GM12864 (cell line): ENCODE data around the gene GALNT2.

Experiments used
- DNase-seq: peaks from one replicate; pipeline ENCODE4 v3.0.0-alpha.2; 2011; ENCODE audit warnings: low read depth
- H3K4me3 ChIP-seq: 2 replicates; pipeline ENCODE4 v1.5.1; 2011; ENCODE audit warnings: mild to moderate bottlenecking, low read depth, low read length, control low read depth
- TF ChIP-seq, protein P1 (sequence below): IDR thresholded peaks from 2 replicates; pipeline ENCODE4 v1.5.1; 2011; ENCODE audit warnings: low read depth, mild to moderate bottlenecking, moderate library complexity, low read length, control low read depth, inconsistent platforms; ENCODE audit errors: missing control alignments

The GALNT2 gene

DNA sequence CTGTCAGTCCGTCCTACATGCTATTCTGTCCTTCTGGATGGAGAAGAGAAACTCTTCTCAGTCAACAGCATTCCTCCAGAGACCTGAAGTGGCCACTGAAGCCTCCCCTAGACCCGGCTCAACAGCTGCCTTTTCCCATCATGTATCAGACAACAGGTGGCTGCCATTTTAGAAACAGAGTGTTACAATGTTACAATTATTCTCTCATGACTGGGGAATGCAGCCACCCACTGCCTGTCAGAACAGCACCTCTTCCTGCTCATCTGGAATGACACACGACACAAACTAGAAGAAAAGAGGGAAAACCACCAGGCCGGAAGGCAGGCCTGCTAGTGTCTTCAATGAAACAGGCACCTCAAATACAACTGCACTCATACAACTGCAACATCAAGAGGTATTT, 253.8 kb downstream of the GALNT2 start:
- no peak for DNase-seq
- TF ChIP-seq, protein P1, sequence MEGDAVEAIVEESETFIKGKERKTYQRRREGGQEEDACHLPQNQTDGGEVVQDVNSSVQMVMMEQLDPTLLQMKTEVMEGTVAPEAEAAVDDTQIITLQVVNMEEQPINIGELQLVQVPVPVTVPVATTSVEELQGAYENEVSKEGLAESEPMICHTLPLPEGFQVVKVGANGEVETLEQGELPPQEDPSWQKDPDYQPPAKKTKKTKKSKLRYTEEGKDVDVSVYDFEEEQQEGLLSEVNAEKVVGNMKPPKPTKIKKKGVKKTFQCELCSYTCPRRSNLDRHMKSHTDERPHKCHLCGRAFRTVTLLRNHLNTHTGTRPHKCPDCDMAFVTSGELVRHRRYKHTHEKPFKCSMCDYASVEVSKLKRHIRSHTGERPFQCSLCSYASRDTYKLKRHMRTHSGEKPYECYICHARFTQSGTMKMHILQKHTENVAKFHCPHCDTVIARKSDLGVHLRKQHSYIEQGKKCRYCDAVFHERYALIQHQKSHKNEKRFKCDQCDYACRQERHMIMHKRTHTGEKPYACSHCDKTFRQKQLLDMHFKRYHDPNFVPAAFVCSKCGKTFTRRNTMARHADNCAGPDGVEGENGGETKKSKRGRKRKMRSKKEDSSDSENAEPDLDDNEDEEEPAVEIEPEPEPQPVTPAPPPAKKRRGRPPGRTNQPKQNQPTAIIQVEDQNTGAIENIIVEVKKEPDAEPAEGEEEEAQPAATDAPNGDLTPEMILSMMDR: no peak
- no peak overlapping the region for H3K4me3 ChIP-seq

DNA sequence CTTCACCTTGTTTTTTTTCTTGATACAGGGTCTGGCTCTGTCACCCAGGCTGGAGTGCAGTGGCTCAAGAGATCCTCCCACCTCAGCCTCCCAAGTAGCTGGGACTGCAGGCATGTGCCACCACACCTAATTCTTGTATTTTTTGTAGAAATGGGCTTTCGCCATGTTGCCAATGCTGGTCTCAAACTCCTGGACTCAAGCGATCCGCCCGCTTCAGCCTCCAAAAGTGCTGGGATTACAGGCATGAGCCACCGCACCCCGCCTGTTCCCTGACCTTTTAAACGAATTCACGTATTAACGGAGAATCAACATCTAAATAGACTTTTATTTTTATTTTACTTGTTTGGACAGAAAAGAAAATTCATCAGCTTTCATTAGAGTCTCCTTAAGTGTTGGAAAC, 254.3 kb downstream of the GALNT2 start:
- TF ChIP-seq, protein P1: no peak
- H3K4me3 ChIP-seq: no peak overlapping the region
- DNase-seq: no peak

DNA sequence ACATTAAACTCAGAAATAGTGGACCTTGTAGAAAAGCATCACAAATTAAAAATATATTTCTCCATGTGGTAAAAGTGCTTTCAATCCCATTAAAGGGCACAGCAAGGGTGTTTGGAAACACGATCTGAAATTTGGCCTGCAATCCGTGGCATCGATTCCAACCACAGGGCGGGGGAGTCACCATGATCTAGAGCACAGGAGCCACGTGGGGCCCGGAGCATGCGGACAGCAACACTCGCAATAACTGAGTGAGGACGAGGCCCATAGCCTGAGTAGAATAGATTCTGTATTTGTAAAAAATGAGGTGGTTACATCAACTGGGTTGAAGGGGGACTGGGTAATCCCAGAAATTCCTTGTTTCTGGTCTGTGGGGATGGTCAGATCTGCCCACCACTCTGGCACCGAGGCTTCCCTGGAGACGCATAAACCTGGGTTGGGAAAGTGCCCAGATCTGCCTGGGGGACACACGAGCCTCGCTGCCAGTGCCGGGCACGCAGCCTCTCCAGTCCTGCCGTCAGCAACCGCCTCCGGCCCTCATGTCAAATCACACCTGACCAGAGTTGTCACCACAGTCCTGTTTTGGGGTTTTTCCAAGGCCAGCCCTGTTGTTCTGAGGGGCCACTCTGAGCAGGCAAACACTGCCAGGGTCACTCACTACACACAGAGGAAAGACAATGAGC, 254.8 kb downstream of the GALNT2 start:
- TF ChIP-seq, protein P1: no peak
- DNase-seq: no peak
- no peak overlapping the region for H3K4me3 ChIP-seq

DNA sequence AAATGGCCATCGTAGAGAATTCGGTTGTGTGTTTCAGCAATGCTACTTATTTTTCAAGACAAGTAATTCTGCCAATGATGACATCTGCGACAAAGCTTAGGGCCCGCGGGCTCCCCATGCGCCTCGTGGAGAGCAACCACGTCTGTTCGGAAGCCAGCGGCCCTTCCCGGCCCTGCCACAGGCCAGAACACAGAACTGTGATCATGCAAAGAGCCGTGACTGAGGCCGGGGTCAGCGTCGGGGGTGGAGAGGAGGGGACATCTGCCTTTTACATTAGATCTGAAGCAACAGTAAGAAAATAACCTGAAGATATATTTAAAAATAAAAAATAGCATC, 255.4 kb downstream of the GALNT2 start:
- TF ChIP-seq, protein P1: no peak
- DNase-seq: no peak
- H3K4me3 ChIP-seq: no peak overlapping the region

DNA sequence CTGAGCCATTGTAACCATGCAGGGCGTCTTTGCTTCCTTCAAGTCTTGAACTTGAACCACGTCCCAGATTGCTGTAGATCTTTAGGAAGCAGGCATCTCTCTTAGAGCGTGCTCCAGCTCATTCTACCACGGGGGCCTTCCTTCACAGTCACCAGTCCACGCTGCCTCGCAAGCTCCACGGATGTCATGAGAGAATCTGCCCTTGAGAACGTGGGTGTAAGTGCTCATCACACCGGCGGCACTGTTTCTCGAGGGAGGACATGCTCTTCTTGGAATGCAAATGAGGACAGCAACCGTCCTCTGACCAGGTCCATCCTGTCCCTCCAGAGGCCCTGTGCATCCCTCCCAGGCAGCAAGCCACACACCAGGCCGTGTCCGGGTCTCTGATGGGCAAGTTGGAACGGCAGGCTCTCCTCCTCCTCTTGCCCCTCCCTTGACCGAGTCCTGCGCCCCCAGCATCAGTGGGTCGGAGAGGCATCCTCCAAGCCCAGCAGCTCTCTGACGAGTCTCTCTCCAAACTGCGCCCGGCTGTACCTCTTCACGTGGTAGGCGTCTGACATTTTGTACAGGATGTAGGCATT, 256.0 kb downstream of the GALNT2 start:
- TF ChIP-seq, protein P1: no peak
- no peak overlapping the region for H3K4me3 ChIP-seq
- no peak for DNase-seq

DNA sequence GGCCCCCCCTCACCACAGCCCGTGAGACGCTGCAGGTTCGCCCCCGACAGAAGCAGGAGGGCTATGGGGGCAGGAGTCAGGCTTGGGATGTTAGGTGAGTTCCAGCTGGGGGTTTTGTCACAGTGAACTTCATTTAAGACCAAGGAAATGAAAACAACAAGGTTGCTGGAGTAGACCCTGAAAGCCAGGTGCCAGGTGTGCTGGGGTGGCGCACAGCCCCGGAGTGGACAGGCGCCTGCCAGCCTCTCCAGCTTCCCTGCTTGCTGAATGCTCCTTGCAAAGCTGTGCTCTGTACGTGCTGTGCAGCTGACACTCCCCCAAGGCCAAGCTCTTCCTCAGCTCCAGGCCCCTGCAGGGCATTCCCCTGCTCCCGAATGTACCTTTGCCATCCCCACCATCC, 256.6 kb downstream of the GALNT2 start:
- TF ChIP-seq, protein P1: no peak
- H3K4me3 ChIP-seq: no peak overlapping the region
- no peak for DNase-seq
